H9 (cell line): Measurements from ENCODE around the gene GMNN. TPM values are rescaled to one million over a fixed set of nuclear protein-coding genes. Genes with fewer than 3 reads are reported as not detected.

Source experiments
- DNase-seq: peaks from one replicate; pipeline ENCODE4 v3.0.0-alpha.2; 2017
- H2AFZ ChIP-seq: one replicate; pipeline ENCODE4 v1.6.1; 2013; ENCODE audit warnings: mild to moderate bottlenecking, low read length, control low read depth, moderate library complexity
- H2AK5ac ChIP-seq: 2 replicates; pipeline ENCODE4 v1.6.1; 2013; ENCODE audit warnings: low read length, control low read depth, mixed read lengths; ENCODE audit not compliant: insufficient read length
- H2BK120ac ChIP-seq: one replicate; pipeline ENCODE4 v1.6.1; 2013; ENCODE audit warnings: low read depth, mild to moderate bottlenecking, low read length, control low read depth, inconsistent platforms; ENCODE audit not compliant: poor library complexity, severe bottlenecking
- H2BK12ac ChIP-seq: 2 replicates; pipeline ENCODE4 v1.6.1; 2013; ENCODE audit warnings: low read length, control low read depth, mixed read lengths, low read depth; ENCODE audit not compliant: insufficient read length
- H2BK15ac ChIP-seq: 2 replicates; pipeline ENCODE4 v1.6.1; 2013; ENCODE audit warnings: low read depth, low read length, control low read depth
- H2BK20ac ChIP-seq: one replicate; pipeline ENCODE4 v1.6.1; 2013; ENCODE audit warnings: low read depth, mild to moderate bottlenecking, low read length, control low read depth, inconsistent platforms; ENCODE audit not compliant: poor library complexity, severe bottlenecking
- H2BK5ac ChIP-seq: 2 replicates; pipeline ENCODE4 v1.6.1; 2013; ENCODE audit warnings: low read length, control low read depth, mixed read lengths; ENCODE audit not compliant: insufficient read length
- H3K14ac ChIP-seq: 2 replicates; pipeline ENCODE4 v1.6.1; 2013; ENCODE audit warnings: low read length, control low read depth; ENCODE audit not compliant: insufficient read depth
- H3K18ac ChIP-seq: 2 replicates; pipeline ENCODE4 v1.6.1; 2013; ENCODE audit warnings: low read depth, mild to moderate bottlenecking, mixed read lengths, low read length, control low read depth; ENCODE audit not compliant: insufficient read length
- H3K23ac ChIP-seq: 2 replicates; pipeline ENCODE4 v1.6.1; 2013; ENCODE audit warnings: low read length, control low read depth, mixed read lengths, low read depth; ENCODE audit not compliant: insufficient read length
- H3K23me2 ChIP-seq: 2 replicates; pipeline ENCODE4 v1.6.1; 2013; ENCODE audit warnings: low read depth, mild to moderate bottlenecking, mixed read lengths, low read length, control low read depth; ENCODE audit not compliant: insufficient read length, poor library complexity, severe bottlenecking
- H3K27ac ChIP-seq: 2 replicates; pipeline ENCODE4 v1.5.1; 2013; ENCODE audit warnings: low read length, control low read depth, mixed read lengths, low read depth; ENCODE audit not compliant: insufficient read length
- H3K27me3 ChIP-seq: 2 replicates; pipeline ENCODE4 v1.6.1; 2013; ENCODE audit warnings: low read length, control low read depth, inconsistent platforms; ENCODE audit not compliant: insufficient read depth
- H3K4ac ChIP-seq: 2 replicates; pipeline ENCODE4 v1.6.1; 2013; ENCODE audit warnings: low read depth, mild to moderate bottlenecking, control low read depth, inconsistent platforms, low read length, moderate library complexity
- H3K4me1 ChIP-seq: 2 replicates; pipeline ENCODE4 v1.6.1; 2013; ENCODE audit warnings: low read length, control low read depth, inconsistent platforms; ENCODE audit not compliant: insufficient read depth
- H3K4me2 ChIP-seq: 2 replicates; pipeline ENCODE4 v1.6.1; 2013; ENCODE audit warnings: low read length, control low read depth, mixed read lengths; ENCODE audit not compliant: insufficient read length, insufficient read depth
- H3K56ac ChIP-seq: 2 replicates; pipeline ENCODE4 v1.6.1; 2013; ENCODE audit warnings: low read depth, mild to moderate bottlenecking, mixed read lengths, low read length, control low read depth; ENCODE audit not compliant: insufficient read length
- H3K79me1 ChIP-seq: 2 replicates; pipeline ENCODE4 v1.6.1; 2013; ENCODE audit warnings: low read depth, mild to moderate bottlenecking, moderate library complexity, low read length, control low read depth, inconsistent platforms; ENCODE audit not compliant: insufficient read depth, poor library complexity, severe bottlenecking
- H3K79me2 ChIP-seq: 2 replicates; pipeline ENCODE4 v1.6.1; 2013; ENCODE audit warnings: low read length, control low read depth, inconsistent platforms; ENCODE audit not compliant: insufficient read depth
- H3K9ac ChIP-seq: 2 replicates; pipeline ENCODE4 v1.6.1; 2013; ENCODE audit warnings: low read length, control low read depth, mixed read lengths; ENCODE audit not compliant: insufficient read length; ENCODE audit errors: extremely low read depth
- H3K9me3 ChIP-seq: one replicate; pipeline ENCODE4 v1.6.1; 2013; ENCODE audit warnings: low read depth, low read length, inconsistent platforms; ENCODE audit not compliant: control insufficient read depth
- H3T11ph ChIP-seq: one replicate; pipeline ENCODE4 v1.6.1; 2013; ENCODE audit warnings: mild to moderate bottlenecking, low read length, control low read depth, inconsistent platforms
- H4K20me1 ChIP-seq: one replicate; pipeline ENCODE4 v1.6.1; 2013; ENCODE audit not compliant: control insufficient read depth, insufficient read length, insufficient read depth
- H4K5ac ChIP-seq: 2 replicates; pipeline ENCODE4 v1.6.1; 2013; ENCODE audit warnings: low read depth, mild to moderate bottlenecking, mixed read lengths, low read length, control low read depth; ENCODE audit not compliant: insufficient read length
- H4K8ac ChIP-seq: replicated peaks from 2 replicates; pipeline ENCODE4 v1.6.1; 2013; ENCODE audit warnings: low read length, control low read depth, mixed read lengths, low read depth; ENCODE audit not compliant: insufficient read length
- H4K91ac ChIP-seq: 2 replicates; pipeline ENCODE4 v1.6.1; 2013; ENCODE audit warnings: low read depth, mild to moderate bottlenecking, moderate library complexity, mixed read lengths, low read length, control low read depth; ENCODE audit not compliant: insufficient read length
- H3K27ac Mint-ChIP-seq, 3 experiments: 2 replicates in 2 of 3; 3 replicates in 1 of 3; pipeline ENCODE4 v1.8.0; 2020 to 2021; ENCODE audit warnings: mixed read lengths in 3 of 3, mild to moderate bottlenecking in 1 of 3, moderate library complexity in 1 of 3
- H3K27me3 Mint-ChIP-seq: 2 replicates; pipeline ENCODE4 v1.8.0; 2021; ENCODE audit warnings: low read depth, mild to moderate bottlenecking, moderate library complexity, mixed read lengths
- H3K36me3 Mint-ChIP-seq, 3 experiments: 2 replicates in 2 of 3; 3 replicates in 1 of 3; pipeline ENCODE4 v1.8.0; 2020 to 2021; ENCODE audit warnings: low read depth in 3 of 3, mixed read lengths in 3 of 3; ENCODE audit not compliant: insufficient read depth in 1 of 3
- H3K4me1 Mint-ChIP-seq, 2 experiments: 2 replicates each; pipeline ENCODE4 v1.8.0; 2020; ENCODE audit warnings: mixed read lengths in 2 of 2
- H3K4me3 Mint-ChIP-seq, 2 experiments: 2 replicates in 1 of 2; 3 replicates in 1 of 2; pipeline ENCODE4 v1.8.0; 2020 to 2021; ENCODE audit warnings: mild to moderate bottlenecking in 2 of 2, mixed read lengths in 2 of 2, moderate library complexity in 1 of 2
- H3K9me3 Mint-ChIP-seq, 2 experiments: 2 replicates in 1 of 2; 3 replicates in 1 of 2; pipeline ENCODE4 v1.8.0; 2020; ENCODE audit warnings: mild to moderate bottlenecking in 2 of 2, mixed read lengths in 2 of 2, moderate library complexity in 1 of 2
- CTCF ChIP-seq: fragments of 200-600 bp; sonication (generic); conservative IDR thresholded peaks from 3 replicates; pipeline ENCODE4 v1.8.0; 2021; ENCODE audit warnings: antibody characterized with exemption, mild to moderate bottlenecking
- total RNA-seq: library from RNA; stranded (reverse); gene quantifications from 2 replicates; pipeline ENCODE4 v1.2.1, GENCODE V29; 2021

Gene GMNN
- total RNA-seq, 1 experiment from 2014 or later, result 106 TPM

- Histone ChIP-seq H3K9me3 (no peaks in the 10 kb centered on the region), H3K18ac (no peak overlapping the region), H2AFZ (no peak overlapping the region), H2BK5ac (no peak overlapping the region), H3K27me3 (no peaks in the 10 kb centered on the region), H3K9ac (no peak overlapping the region), H3K4me2 (no peak overlapping the region), H2BK120ac (no peak overlapping the region), H2BK12ac (no peak overlapping the region), H2BK15ac (no peak overlapping the region), H3K56ac (no peak overlapping the region), H3K23ac (no peak overlapping the region), H3K79me1 (peaks cover 3% of the 10 kb centered on the region), H3K23me2 (peaks cover 11% of the 10 kb centered on the region), H4K91ac (no peak overlapping the region), H3K27ac (no peak overlapping the region), H4K20me1 (no peaks in the 10 kb centered on the region), H3K4ac (no peak overlapping the region), H2BK20ac (no peak overlapping the region), H4K8ac (no peak overlapping the region), H2AK5ac (no peak overlapping the region), H3K4me1 (no peaks in the 10 kb centered on the region), H3K79me2 (peaks cover 20% of the 10 kb centered on the region; the same call in 1 of the 2 replicates), H4K5ac (no peak overlapping the region), H3T11ph (no peak overlapping the region), H3K14ac (no peak overlapping the region)
- H3K27ac Mint-ChIP-seq, result no peak overlapping the region
- no peaks in the 10 kb centered on the region for H3K9me3 Mint-ChIP-seq
- DNase-seq, result no peak
- H3K4me1 Mint-ChIP-seq, result peaks cover 14 to 16% of the 10 kb centered on the region in 2 experiments
- H3K4me3 Mint-ChIP-seq, result no peak overlapping the region
- peaks cover 19 to 64% (median 52%) of the 10 kb centered on the region in 3 experiments; a peak in 6 of 7 replicates for H3K36me3 Mint-ChIP-seq
- no peak for TF ChIP-seq CTCF
- H3K27me3 Mint-ChIP-seq, result no peaks in the 10 kb centered on the region; the same call in 1 of the 2 replicates
Observed at GRCh38 chr6:24778878-24779277, 4.1 kb downstream of the GMNN start.
